GM10266 (cell line): ENCODE results near the gene MTF1.
A peak's percentile ranks its signal among the peaks of the same experiment; 100 is the strongest.
"Not testable (repeated sequence)": the region's sequence is repeated elsewhere in the genome, so short reads cannot be mapped to it uniquely, and the experiment has no call there.

Experiments used
- DNase-seq: peaks from one replicate; pipeline ENCODE4 v3.0.0; 2012; ENCODE audit errors: extremely low spot score
- TF ChIP-seq, protein P1 (sequence below): IDR thresholded peaks from 2 replicates; pipeline ENCODE4 v1.5.1; 2012; ENCODE audit warnings: mild to moderate bottlenecking, low read depth; ENCODE audit not compliant: control insufficient read depth, insufficient read depth; ENCODE audit errors: missing control alignments

Gene MTF1

GRCh38 chr1:37859507-37860345 is at the start of gene MTF1:
Gene MTF1, minus strand, starts transcription at chr1:37859592. Its CDS starts 1,934 bp downstream, at chr1:37857658.
- DNase-seq, result peak; percentile 97
- TF ChIP-seq, protein P1, sequence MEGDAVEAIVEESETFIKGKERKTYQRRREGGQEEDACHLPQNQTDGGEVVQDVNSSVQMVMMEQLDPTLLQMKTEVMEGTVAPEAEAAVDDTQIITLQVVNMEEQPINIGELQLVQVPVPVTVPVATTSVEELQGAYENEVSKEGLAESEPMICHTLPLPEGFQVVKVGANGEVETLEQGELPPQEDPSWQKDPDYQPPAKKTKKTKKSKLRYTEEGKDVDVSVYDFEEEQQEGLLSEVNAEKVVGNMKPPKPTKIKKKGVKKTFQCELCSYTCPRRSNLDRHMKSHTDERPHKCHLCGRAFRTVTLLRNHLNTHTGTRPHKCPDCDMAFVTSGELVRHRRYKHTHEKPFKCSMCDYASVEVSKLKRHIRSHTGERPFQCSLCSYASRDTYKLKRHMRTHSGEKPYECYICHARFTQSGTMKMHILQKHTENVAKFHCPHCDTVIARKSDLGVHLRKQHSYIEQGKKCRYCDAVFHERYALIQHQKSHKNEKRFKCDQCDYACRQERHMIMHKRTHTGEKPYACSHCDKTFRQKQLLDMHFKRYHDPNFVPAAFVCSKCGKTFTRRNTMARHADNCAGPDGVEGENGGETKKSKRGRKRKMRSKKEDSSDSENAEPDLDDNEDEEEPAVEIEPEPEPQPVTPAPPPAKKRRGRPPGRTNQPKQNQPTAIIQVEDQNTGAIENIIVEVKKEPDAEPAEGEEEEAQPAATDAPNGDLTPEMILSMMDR, result peak; percentile 92

GRCh38 chr1:37908531-37908930 is 49.1 kb upstream of the MTF1 start:
- DNase-seq, result not testable (repeated sequence)

GRCh38 chr1:37907416-37908125 is 48.2 kb upstream of the MTF1 start:
- DNase-seq, result not testable (repeated sequence)

DNA sequence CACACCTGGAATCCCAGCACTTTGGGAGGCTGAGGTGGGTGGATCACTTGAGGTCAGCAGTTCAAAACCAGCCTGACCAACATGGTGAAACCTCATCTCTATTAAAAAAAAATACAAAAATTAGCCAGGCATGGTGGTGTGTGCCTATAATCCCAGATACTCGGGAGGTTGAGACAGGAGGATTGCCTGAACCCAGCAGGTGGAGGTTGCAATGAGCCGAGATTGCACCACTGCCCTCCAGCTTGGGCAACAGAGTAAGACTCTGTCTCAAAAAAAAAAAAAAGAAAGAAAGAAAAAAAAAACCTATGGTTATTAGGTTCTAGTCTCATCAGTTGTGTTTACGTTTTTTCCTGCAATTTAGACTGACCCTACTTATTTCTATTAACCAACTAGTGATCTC is 47.2 kb upstream of the MTF1 start:
- not testable (repeated sequence) for DNase-seq

- no peak for DNase-seq
- TF ChIP-seq, protein P1, result no peak
Measured at GRCh38 chr1:37905727-37906126, 46.3 kb upstream of the MTF1 start.

DNA sequence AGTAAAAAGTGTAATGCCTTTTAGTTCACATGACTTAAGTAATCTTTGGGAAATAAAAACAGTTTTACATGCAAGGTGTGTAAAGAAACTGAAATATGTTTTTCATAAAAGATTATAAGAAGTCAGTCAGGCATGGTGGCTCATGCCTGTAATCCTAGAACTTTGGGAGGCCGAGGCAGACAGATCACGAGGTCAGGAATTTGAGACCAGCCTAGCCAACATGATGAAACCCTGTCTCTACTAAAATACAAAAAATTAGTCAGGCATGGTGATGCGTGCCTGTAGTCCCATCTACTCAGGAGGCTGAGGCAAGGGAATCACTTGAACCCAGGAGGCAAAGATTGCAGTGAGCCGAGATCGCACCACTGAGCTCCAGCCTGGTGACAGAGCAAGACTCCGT is 44.5 kb upstream of the MTF1 start:
- DNase-seq, result not testable (repeated sequence)

- TF ChIP-seq, protein P1, result no peak
- DNase-seq, result no peak
Measured at GRCh38 chr1:37902983-37903382, 43.6 kb upstream of the MTF1 start.

DNA sequence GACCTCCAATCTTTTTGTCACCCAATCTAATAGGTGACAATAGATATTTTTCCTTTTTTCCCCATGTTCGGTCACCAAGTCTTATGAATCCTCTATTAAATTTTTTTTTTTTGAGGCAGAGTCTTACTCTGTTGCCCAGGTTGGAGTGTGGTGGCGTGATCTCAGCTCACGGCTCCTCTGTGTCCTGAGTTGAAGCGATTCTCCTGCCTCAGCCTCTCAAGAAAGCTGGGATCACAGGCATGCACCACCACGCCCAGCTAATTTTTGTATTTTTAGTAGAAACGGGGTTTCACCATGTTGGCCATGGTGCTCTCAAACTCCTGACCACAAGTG is 42.5 kb upstream of the MTF1 start:
- DNase-seq, result no peak
- TF ChIP-seq, protein P1, result no peak

DNA sequence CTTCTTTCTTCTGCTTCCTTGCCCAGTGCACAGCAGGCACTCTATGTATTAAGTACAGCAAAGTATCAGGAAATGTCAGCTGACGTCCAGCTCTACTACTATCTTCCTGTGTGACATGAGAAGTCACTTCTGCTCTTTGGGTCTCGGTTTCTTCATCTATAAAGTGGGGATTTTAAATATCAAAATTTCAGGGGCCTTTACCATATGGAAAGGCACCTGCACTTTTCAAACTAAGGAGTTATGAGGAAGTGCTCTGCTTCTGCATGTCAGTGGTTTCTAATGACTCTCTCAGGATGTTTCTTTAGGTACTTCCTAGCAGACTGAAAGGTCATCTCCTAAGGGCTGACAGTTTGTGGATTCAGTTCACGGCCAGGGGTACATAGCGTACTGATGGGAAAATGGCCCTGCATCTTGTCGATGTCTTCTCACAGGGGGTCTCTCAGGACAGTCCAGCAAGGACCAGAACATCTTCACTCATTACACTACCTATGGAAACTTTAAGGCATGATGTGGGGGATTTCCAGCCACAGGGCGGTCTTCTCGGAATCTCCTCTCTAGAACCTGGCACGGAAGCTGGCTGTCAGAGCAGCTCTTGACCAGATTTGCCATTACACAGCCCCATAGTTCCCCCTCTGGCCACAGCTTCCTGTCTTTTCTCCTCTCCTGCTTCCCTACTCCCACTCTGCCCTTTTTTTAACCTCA is 42.0 kb upstream of the MTF1 start:
- peak; percentile 40 for DNase-seq
- TF ChIP-seq, protein P1, result no peak

DNA sequence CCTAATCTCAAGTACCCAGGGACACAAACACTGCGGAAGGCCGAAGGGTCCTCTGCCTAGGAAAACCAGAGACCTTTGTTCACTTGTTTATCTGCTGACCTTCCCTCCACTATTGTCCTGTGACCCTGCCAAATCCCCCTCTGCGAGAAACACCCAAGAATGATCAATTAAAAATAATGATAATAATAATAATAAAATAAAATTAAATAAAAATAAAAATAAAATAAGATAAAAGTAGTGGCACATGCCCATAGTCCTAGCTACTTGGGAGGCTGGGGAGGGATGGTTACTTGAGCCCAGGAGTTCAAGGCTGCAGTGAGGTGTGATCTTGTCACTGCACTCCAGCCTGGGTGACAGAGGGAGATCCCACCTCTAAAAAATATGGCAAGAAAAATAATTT is 38.2 kb upstream of the MTF1 start:
- not testable (repeated sequence) for DNase-seq
